HG03025 (cell line): ENCODE results near the gene HMGCL.
"Not testable (repeated sequence)": the region's sequence is repeated elsewhere in the genome, so short reads cannot be mapped to it uniquely, and the experiment has no call there.

ENCODE experiments used
- ATAC-seq: cut with Tn5 transposase; IDR thresholded peaks from one replicate; pipeline ENCODE4 v1.9.1; 2021; ENCODE audit warnings: mild to moderate bottlenecking, moderate library complexity; ENCODE audit not compliant: unreplicated experiment, low FRiP score

HMGCL gene

GRCh38 chr1:23799570-23800399, 25.4 kb downstream of the HMGCL start:
- ATAC-seq: no peak

- no peak for ATAC-seq
These were observed 26.0 kb downstream of the HMGCL start for GRCh38 chr1:23799255-23799569.

- ATAC-seq: no peak
These were observed 26.5 kb downstream of the HMGCL start for GRCh38 chr1:23798662-23799142.

GRCh38 chr1:23797478-23798448, 27.5 kb downstream of the HMGCL start:
- no peak for ATAC-seq

- no peak for ATAC-seq
These were observed 28.6 kb downstream of the HMGCL start for GRCh38 chr1:23796466-23797271.

- no peak for ATAC-seq
These were observed 29.4 kb downstream of the HMGCL start for GRCh38 chr1:23795676-23796465.

- not testable (repeated sequence) for ATAC-seq
These were observed 30.5 kb downstream of the HMGCL start for GRCh38 chr1:23794732-23795182.

- ATAC-seq: no peak
These were observed 31.1 kb downstream of the HMGCL start for GRCh38 chr1:23793861-23794731.

GRCh38 chr1:23793018-23793781, 32.0 kb downstream of the HMGCL start:
- no peak for ATAC-seq

GRCh38 chr1:23792151-23792945, 32.9 kb downstream of the HMGCL start:
- ATAC-seq: no peak

- ATAC-seq: no peak
These were observed 33.6 kb downstream of the HMGCL start for GRCh38 chr1:23791516-23792047.

- ATAC-seq: peak; percentile 63
These were observed 34.3 kb downstream of the HMGCL start, which contains the start of gene LYPLA2 for GRCh38 chr1:23790696-23791515. Gene LYPLA2, plus strand, starts transcription at chr1:23791145. Its CDS starts 1,538 bp downstream, at chr1:23792683.

- no peak for ATAC-seq
These were observed 36.5 kb downstream of the HMGCL start for GRCh38 chr1:23788695-23789094.

- ATAC-seq: no peak
These were observed 37.5 kb downstream of the HMGCL start for GRCh38 chr1:23787701-23788100.

- no peak for ATAC-seq
These were observed 40.4 kb downstream of the HMGCL start for GRCh38 chr1:23784846-23785245.

- not testable (repeated sequence) for ATAC-seq
These were observed 42.1 kb downstream of the HMGCL start for GRCh38 chr1:23783141-23783540.
